Mesendoderm (in vitro differentiated cells): ENCODE measurements around the gene LRP6.
"Not testable (repeated sequence)": the region's sequence is repeated elsewhere in the genome, so short reads cannot be mapped to it uniquely, and the experiment has no call there.

ENCODE experiments used
- DNase-seq: peaks from one replicate; pipeline ENCODE4 v3.0.0; 2013
- H2AK5ac ChIP-seq: 2 replicates; pipeline ENCODE4 v1.6.1; 2013; ENCODE audit warnings: low read length, inconsistent platforms
- H2BK120ac ChIP-seq: 2 replicates; pipeline ENCODE4 v1.6.1; 2013; ENCODE audit warnings: low read depth, mild to moderate bottlenecking, low read length, moderate library complexity, mixed read lengths
- H2BK15ac ChIP-seq: replicated peaks from 2 replicates; pipeline ENCODE4 v1.6.1; 2013; ENCODE audit warnings: low read depth, mild to moderate bottlenecking, moderate library complexity
- H2BK5ac ChIP-seq: 2 replicates; pipeline ENCODE4 v1.6.1; 2013; ENCODE audit warnings: low read length, inconsistent platforms
- H3K18ac ChIP-seq: 2 replicates; pipeline ENCODE4 v1.6.1; 2013; ENCODE audit warnings: mild to moderate bottlenecking, low read length, mixed read lengths
- H3K23ac ChIP-seq: one replicate; pipeline ENCODE4 v1.6.1; 2013; ENCODE audit warnings: low read length
- H3K27ac ChIP-seq: 2 replicates; pipeline ENCODE4 v1.5.1; 2013; ENCODE audit warnings: low read depth, mild to moderate bottlenecking, inconsistent platforms, low read length, moderate library complexity
- H3K27me3 ChIP-seq: 2 replicates; pipeline ENCODE4 v1.6.1; 2013; ENCODE audit warnings: low read length, control low read depth, mild to moderate bottlenecking, inconsistent platforms; ENCODE audit not compliant: insufficient read depth, poor library complexity
- H3K36me3 ChIP-seq: 2 replicates; pipeline ENCODE4 v1.6.1; 2013; ENCODE audit warnings: low read length, inconsistent platforms; ENCODE audit not compliant: control insufficient read depth, insufficient read depth
- H3K4ac ChIP-seq: one replicate; pipeline ENCODE4 v1.6.1; 2013; ENCODE audit warnings: low read depth, mild to moderate bottlenecking, low read length, moderate library complexity
- H3K4me1 ChIP-seq: 2 replicates; pipeline ENCODE4 v1.6.1; 2013; ENCODE audit warnings: low read depth, low read length, inconsistent platforms; ENCODE audit not compliant: control insufficient read depth
- H3K4me2 ChIP-seq: 2 replicates; pipeline ENCODE4 v1.6.1; 2013; ENCODE audit warnings: low read length
- H3K4me3 ChIP-seq: 2 replicates; pipeline ENCODE4 v1.5.1; 2013; ENCODE audit warnings: mild to moderate bottlenecking, low read length
- H3K56ac ChIP-seq: one replicate; pipeline ENCODE4 v1.6.1; 2013; ENCODE audit warnings: low read length
- H3K79me1 ChIP-seq: 2 replicates; pipeline ENCODE4 v1.6.1; 2013; ENCODE audit warnings: low read length, inconsistent platforms
- H3K79me2 ChIP-seq: 2 replicates; pipeline ENCODE4 v1.6.1; 2013; ENCODE audit warnings: mild to moderate bottlenecking, low read length; ENCODE audit not compliant: control insufficient read depth, insufficient read depth
- H3K9ac ChIP-seq: 2 replicates; pipeline ENCODE4 v1.6.1; 2013; ENCODE audit warnings: low read length, inconsistent platforms
- H4K5ac ChIP-seq: one replicate; pipeline ENCODE4 v1.6.1; 2013; ENCODE audit warnings: low read length
- H4K8ac ChIP-seq: one replicate; pipeline ENCODE4 v1.6.1; 2013; ENCODE audit warnings: low read depth, mild to moderate bottlenecking, control low read depth, low read length, moderate library complexity
- WGBS: extraction: QIAGEN DNeasy Blood & Tissue Kit; methylation state at CpG from one replicate; pipeline ENCODE4 v1.1.7; 2013; ENCODE audit warnings: low lambda C conversion rate, missing lambda C conversion rate; ENCODE audit not compliant: insufficient coverage; ENCODE audit errors: extremely low coverage; 5-methylcytosine and 5-hydroxymethylcytosine counted together

Gene LRP6

DNA sequence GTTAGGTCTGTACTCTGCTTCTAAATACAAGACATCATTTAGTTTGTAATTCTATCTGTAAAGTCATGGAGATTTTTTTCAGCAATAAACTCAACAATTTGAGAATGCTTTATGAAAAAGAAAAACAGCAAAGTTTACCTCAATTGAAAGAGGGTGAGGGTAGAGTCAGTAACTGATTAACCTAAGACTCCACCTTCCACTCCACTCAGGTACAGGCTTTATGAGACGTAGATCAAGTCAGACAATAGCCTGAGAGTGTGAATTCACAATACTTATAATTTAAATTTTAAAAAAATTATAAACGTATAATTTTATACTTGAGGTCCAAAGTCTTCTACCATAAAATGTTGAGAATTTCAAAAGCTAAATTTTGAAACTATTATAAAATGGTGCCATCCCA is 150.2 kb downstream of the LRP6 start:
- H3K56ac ChIP-seq = no peak overlapping the region
- no peak overlapping the region for H3K27ac ChIP-seq
- no peak overlapping the region for H3K4me2 ChIP-seq
- H3K18ac ChIP-seq = no peak overlapping the region
- H3K4ac ChIP-seq = no peak overlapping the region
- no peaks in the 10 kb centered on the region for H3K79me1 ChIP-seq
- no peak overlapping the region for H2BK120ac ChIP-seq
- H3K4me3 ChIP-seq = no peak overlapping the region
- no peak overlapping the region for H4K5ac ChIP-seq
- no peak overlapping the region for H3K23ac ChIP-seq
- H3K36me3 ChIP-seq = peaks cover 5% of the 10 kb centered on the region
- H2BK5ac ChIP-seq = no peak overlapping the region
- no peak overlapping the region for H4K8ac ChIP-seq
- H3K4me1 ChIP-seq = no peaks in the 10 kb centered on the region
- no peak for DNase-seq
- peaks cover 2% of the 10 kb centered on the region for H3K27me3 ChIP-seq
- no peak overlapping the region for H2AK5ac ChIP-seq
- no peaks in the 10 kb centered on the region for H3K79me2 ChIP-seq
- no peak overlapping the region for H3K9ac ChIP-seq
- H2BK15ac ChIP-seq = no peak overlapping the region
- no CpG with 5 or more reads among the region's 2 CpGs for WGBS

DNA sequence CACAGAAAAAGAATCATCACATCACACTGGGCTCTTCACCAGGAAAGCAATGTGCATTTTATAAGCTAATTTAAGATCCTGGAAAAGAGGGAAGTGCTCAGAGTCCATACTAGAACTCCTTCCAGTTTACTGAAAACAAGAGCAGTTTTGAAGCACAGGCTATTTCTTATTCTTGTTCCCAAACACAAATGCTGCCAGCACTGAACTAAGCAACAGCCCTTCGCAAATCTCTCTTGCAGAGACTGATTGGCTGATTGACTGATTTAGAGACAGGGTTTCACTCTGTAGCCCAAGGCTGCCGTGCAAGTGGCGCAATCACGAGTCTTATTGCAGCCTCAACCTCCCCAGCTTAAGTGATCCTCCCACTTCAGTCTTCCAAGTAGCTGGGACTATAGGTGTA is 151.3 kb downstream of the LRP6 start:
- H3K36me3 ChIP-seq = peaks cover 1% of the 10 kb centered on the region
- H2AK5ac ChIP-seq = no peak overlapping the region
- no CpG with 5 or more reads among the region's 4 CpGs for WGBS
- H4K8ac ChIP-seq = no peak overlapping the region
- no peaks in the 10 kb centered on the region for H3K79me2 ChIP-seq
- H4K5ac ChIP-seq = no peak overlapping the region
- H3K4me1 ChIP-seq = no peaks in the 10 kb centered on the region
- H3K4me3 ChIP-seq = no peak overlapping the region
- no peak overlapping the region for H2BK120ac ChIP-seq
- no peak overlapping the region for H3K4ac ChIP-seq
- DNase-seq = no peak
- H3K4me2 ChIP-seq = no peak overlapping the region
- no peak overlapping the region for H2BK5ac ChIP-seq
- H3K23ac ChIP-seq = no peak overlapping the region
- no peak overlapping the region for H3K56ac ChIP-seq
- H3K27ac ChIP-seq = no peak overlapping the region
- H3K79me1 ChIP-seq = no peaks in the 10 kb centered on the region
- no peak overlapping the region for H3K18ac ChIP-seq
- no peak overlapping the region for H3K9ac ChIP-seq
- no peak overlapping the region for H2BK15ac ChIP-seq
- H3K27me3 ChIP-seq = peaks cover 2% of the 10 kb centered on the region

DNA sequence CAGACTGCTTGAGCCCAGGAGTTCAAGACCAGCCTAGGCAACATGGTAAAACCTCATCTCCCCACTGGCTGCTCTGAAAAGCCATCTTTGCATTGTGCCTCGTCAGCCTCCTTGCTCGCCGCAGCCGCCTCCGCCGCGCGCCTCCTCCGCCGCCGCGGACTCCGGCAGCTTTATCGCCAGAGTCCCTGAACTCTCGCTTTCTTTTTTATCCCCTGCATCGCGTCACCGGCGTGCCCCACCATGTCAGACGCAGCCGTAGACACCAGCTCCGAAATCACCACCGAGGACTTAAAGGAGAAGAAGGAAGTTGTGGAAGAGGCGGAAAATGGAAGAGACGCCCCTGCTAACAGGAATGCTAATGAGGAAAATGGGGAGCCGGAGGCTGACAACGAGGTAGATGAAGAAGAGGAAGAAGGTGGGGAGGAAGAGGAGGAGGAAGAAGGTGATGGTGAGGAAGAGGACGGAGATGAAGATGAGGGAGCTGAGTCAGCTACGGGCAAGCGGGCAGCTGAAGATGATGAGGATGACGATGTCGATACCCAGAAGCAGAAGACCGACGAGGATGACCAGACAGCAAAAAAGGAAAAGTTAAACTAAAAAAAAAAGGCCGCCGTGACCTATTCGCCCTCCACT is 155.8 kb downstream of the LRP6 start:
- DNase-seq, H4K8ac ChIP-seq, H2BK15ac ChIP-seq, H3K4me3 ChIP-seq, H3K4me2 ChIP-seq, H4K5ac ChIP-seq, H3K36me3 ChIP-seq, H3K23ac ChIP-seq, H3K9ac ChIP-seq, H3K56ac ChIP-seq, H3K4ac ChIP-seq, H3K79me1 ChIP-seq, H3K18ac ChIP-seq, H3K27ac ChIP-seq, H3K27me3 ChIP-seq, H2BK120ac ChIP-seq, H3K4me1 ChIP-seq, H2AK5ac ChIP-seq, H2BK5ac ChIP-seq, H3K79me2 ChIP-seq: not testable (repeated sequence)
- 100% methylated on average over 1 of the region's 37 CpGs for WGBS

DNA sequence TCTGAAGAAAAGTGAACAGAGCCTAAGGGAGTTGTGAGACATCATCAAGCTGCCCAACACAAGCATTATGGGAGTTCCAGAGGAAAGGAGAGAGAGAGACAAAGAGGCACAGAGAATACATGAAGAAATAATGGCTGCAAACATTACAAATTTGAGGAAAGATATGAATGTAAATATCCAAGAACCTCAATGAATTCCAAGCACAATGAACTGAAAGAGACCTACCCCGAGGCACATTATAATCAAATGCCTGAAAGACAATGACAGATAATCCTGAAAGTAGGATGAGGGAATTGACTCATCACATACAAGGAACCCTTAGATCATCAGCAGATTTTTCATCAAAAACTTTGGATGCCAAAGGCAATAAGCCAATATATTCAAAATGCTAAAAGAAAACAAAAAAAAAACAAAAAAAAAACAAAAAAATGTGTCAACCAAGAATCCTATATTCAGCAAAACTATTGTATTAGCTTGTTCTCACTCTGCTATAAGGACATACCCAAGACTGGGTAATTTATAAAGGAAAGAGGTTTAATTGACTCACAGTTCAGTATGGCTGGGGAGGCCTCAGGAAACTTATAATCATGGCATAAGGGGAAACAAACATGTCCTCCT is 158.3 kb downstream of the LRP6 start:
- no peak overlapping the region for H3K18ac ChIP-seq
- no peak overlapping the region for H3K27ac ChIP-seq
- H4K5ac ChIP-seq = no peak overlapping the region
- no peak overlapping the region for H3K23ac ChIP-seq
- H2AK5ac ChIP-seq = no peak overlapping the region
- no peaks in the 10 kb centered on the region for H3K79me2 ChIP-seq
- no peak overlapping the region for H3K4me2 ChIP-seq
- H2BK5ac ChIP-seq = no peak overlapping the region
- H3K4me1 ChIP-seq = no peaks in the 10 kb centered on the region
- H3K79me1 ChIP-seq = no peaks in the 10 kb centered on the region
- no peak overlapping the region for H3K9ac ChIP-seq
- no peak overlapping the region for H3K56ac ChIP-seq
- no peaks in the 10 kb centered on the region for H3K36me3 ChIP-seq
- no peak for DNase-seq
- no peak overlapping the region for H4K8ac ChIP-seq
- H3K4me3 ChIP-seq = no peak overlapping the region
- H2BK120ac ChIP-seq = no peak overlapping the region
- WGBS = no CpG with 5 or more reads among the region's 1 CpG
- no peak overlapping the region for H2BK15ac ChIP-seq
- no peak overlapping the region for H3K4ac ChIP-seq
- no peaks in the 10 kb centered on the region for H3K27me3 ChIP-seq

DNA sequence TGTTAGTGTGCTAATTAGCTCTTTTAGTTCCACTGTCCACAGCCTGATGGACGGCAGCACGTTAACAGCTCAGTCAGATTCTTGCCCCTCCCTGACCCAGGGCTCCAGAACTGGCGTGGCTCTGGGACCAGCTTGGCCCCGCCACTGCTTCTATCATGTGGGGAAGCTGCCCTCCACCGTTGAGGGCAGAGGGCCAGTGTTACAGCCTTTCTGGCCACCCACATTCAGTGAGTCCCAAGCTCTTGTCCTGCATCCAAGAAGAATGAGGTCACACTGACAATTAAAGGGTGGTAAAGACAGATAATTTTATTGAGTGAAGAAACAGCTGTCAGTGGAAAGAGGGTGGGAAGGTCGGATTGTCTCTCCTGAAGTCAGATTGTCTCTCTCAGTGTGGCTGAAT is 159.2 kb downstream of the LRP6 start:
- no peak overlapping the region for H3K18ac ChIP-seq
- no peaks in the 10 kb centered on the region for H3K36me3 ChIP-seq
- H3K27me3 ChIP-seq = no peaks in the 10 kb centered on the region
- no peak for DNase-seq
- no peak overlapping the region for H2BK15ac ChIP-seq
- no peak overlapping the region for H2BK5ac ChIP-seq
- no peak overlapping the region for H3K4ac ChIP-seq
- no peaks in the 10 kb centered on the region for H3K79me2 ChIP-seq
- no peak overlapping the region for H3K9ac ChIP-seq
- H4K8ac ChIP-seq = no peak overlapping the region
- no peaks in the 10 kb centered on the region for H3K79me1 ChIP-seq
- no peak overlapping the region for H3K4me2 ChIP-seq
- H3K4me3 ChIP-seq = no peak overlapping the region
- no CpG with 5 or more reads among the region's 6 CpGs for WGBS
- no peak overlapping the region for H3K56ac ChIP-seq
- H3K23ac ChIP-seq = no peak overlapping the region
- no peak overlapping the region for H3K27ac ChIP-seq
- H2AK5ac ChIP-seq = no peak overlapping the region
- no peak overlapping the region for H4K5ac ChIP-seq
- H2BK120ac ChIP-seq = no peak overlapping the region
- H3K4me1 ChIP-seq = no peaks in the 10 kb centered on the region

DNA sequence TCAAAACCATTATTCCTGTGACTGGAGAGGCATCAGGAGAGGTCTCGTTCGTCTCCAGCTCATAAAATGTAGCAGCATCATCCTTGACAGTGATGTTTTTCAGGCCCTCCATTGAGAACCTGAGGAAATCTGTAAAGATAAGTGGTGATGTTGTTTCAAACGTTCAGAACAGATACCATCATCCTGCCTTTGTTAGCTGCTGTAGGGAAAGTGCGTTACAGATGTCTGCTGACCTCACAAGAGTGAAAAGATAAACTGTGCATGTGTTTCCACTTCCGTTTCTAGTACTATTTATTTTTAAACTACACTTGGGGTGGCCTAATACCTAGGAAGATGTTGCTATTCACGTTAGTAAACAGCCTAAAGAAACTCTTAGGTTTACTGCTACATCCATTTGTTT is 167.7 kb downstream of the LRP6 start:
- H3K4me2 ChIP-seq = no peak overlapping the region

More for the DNA sequence above, 167.7 kb downstream of the LRP6 start:
- WGBS = no CpG with 5 or more reads among the region's 6 CpGs
- H3K4me1 ChIP-seq = no peaks in the 10 kb centered on the region
- H4K8ac ChIP-seq = no peak overlapping the region
- H3K79me1 ChIP-seq = no peaks in the 10 kb centered on the region
- no peak overlapping the region for H4K5ac ChIP-seq
- no peaks in the 10 kb centered on the region for H3K36me3 ChIP-seq
- DNase-seq = no peak
- no peak overlapping the region for H2BK120ac ChIP-seq
- no peak overlapping the region for H2BK5ac ChIP-seq
- H3K79me2 ChIP-seq = no peaks in the 10 kb centered on the region
- H3K9ac ChIP-seq = no peak overlapping the region
- H2BK15ac ChIP-seq = no peak overlapping the region
- H3K56ac ChIP-seq = no peak overlapping the region
- no peak overlapping the region for H3K4ac ChIP-seq
- no peak overlapping the region for H3K18ac ChIP-seq
- H3K27ac ChIP-seq = no peak overlapping the region
- no peak overlapping the region for H3K23ac ChIP-seq
- no peak overlapping the region for H3K4me3 ChIP-seq
- H2AK5ac ChIP-seq = no peak overlapping the region
- H3K27me3 ChIP-seq = no peaks in the 10 kb centered on the region
